UCSD-AML1 (cell line): Measurements from ENCODE around the gene DCAF4.
"Not testable (repeated sequence)": the region's sequence is repeated elsewhere in the genome, so short reads cannot be mapped to it uniquely, and the experiment has no call there.

ENCODE experiments used
- DNase-seq: peaks from one replicate; lab custom pipeline; 2025; ENCODE audit not compliant: unreplicated experiment; lab: John Stamatoyannopoulos, UW

The DCAF4 gene

DNA sequence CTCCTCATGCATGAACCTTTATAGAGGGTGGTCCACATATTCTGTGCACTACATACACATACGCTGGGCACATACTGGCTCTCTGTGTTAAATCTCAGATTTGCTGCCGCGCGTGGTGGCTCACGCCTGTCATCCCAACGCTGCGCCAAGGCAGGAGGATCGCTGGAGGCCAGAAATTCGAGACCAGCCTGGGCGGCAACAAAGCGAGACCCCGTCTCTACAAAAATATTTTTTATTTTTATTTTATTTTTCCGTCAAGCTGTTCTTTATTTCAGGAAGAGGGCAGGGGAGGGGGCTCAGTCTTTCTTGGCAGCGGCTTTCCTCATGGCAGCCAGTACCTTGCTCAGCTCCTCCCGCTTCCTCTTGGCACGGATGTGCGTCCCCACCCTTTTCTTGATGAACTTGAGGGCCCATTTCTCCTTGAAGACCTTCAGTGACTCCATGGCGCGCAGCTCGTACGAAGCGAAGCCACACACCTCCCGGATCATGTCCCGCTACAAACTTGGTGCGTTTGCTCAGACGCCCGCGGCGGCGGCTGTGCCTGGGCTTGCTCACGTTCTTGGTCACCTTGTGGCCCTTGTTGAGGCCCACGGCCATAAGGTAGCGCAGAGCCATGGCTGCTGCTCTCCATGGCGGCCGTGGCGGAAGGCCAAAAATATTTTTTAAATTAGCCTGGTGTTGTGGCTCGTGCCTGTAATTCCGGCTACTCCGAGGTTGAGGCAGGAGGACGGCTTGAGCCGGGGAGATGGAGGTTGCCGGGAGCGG, 3.2 kb downstream of the DCAF4 start:
- no peak for DNase-seq

DNA sequence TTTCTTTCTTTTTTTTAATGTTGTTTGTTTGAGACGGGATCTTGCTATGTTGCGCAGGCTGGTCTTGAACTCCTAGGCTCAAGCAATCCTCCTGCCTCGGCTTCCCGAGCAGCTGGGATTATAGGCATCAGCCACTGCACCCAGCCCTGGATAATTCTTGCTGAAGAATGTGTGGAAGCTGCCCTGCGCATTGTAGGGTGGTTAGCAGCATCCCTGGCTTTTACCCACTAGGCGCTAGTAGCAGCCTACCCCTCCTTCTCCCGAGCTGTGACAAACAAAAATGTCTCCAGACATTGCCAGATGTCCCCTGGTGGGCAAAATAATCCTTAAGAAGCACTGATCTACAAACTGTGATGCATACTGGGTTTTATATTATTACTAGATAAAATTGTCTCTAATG, 6.6 kb downstream of the DCAF4 start:
- no peak for DNase-seq

DNA sequence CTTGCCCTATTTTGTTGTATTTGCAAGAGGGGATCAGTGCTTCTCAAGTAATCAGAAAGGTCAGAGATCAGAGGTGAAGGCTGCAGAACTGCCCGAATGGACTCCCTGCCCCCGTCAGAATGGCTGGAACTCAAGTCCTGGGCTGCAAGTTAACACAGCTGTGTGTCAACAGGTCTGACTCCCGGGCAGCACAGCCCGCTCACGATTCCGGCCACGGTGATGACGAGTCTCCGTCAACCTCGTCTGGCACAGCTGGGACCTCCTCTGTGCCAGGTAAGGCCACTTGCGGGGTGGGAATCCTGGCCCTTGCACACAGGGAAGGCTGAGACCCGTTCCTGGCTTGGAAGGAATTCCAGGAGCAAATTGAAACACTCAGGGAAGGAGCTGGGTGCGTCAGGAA, 13.4 kb downstream of the DCAF4 start:
- no peak for DNase-seq

DNA sequence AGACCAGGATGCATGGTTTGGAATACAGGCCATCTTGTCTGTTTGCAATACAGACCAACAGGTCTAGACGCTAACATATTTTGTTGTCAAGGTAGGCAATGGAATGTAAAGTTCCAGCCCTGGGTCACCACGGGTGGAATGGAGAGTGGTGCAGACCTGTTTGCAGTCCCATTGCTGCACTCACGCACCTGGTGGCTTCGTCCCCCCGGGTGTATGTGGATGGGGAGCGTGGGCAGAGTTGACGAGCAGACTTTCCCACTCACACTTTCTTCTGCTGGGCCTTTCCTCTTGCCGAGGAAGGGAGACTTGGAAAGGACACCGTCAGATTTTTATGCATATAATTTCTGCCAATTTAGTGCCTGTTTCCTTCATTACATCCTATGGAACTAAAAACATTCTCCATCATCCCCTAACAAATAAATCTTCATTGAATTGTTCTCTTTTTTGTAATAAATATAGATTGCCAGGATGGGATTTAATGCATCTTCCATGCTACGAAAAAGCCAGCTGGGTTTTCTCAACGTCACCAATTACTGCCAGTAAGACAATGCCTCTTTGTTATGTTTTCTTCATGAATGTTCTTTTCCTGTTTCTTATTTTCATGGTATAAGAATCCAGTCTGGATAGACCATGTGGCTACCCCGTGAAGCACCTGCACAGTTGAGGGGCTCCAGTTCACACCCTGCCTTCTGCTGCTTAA, 15.2 kb downstream of the DCAF4 start:
- DNase-seq = no peak

DNA sequence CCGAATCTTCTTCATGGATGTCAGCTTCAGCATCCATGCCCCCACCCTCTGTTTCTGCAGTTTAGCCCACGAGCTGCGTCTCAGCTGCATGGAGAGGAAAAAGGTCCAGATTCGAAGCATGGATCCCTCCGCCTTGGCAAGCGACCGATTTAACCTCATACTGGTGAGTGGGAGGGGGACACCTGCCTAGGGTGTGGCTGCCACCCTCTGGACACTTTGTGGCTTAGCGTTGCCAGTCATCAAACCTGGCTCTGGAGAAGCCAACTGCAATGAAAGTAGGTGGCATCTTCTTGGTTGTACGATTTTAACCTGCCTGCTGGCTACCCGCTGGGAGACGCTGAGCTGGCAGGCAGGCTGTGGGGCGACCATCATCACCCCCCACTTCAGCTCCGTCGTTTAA, 16.7 kb downstream of the DCAF4 start:
- DNase-seq = no peak

DNA sequence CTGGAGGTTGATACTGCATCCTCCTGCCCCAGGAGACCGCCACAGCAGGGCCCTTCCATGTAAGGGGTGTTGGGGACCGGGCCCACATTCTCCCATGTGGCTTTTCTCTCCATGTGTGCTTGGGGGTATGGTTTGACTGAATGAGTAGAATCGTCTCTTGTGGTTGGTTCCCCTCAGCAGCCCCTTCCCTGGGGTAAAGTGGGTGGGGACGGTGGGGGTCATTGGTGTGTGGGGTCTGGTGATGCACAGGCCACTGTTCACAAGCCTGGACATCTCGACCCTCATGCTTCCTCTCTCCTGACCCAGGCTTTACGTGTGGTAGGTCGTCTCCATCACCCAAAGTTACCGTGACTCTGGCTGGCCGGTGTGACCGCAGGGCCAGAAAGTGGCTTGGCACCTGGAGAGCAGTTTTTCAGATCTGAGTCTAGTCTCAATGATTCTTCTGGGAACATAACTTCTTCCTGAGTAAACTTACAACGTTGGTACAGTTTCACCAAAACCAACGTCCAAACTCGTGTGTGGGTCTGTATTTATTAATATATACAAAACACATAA, 17.7 kb downstream of the DCAF4 start:
- DNase-seq = no peak

DNA sequence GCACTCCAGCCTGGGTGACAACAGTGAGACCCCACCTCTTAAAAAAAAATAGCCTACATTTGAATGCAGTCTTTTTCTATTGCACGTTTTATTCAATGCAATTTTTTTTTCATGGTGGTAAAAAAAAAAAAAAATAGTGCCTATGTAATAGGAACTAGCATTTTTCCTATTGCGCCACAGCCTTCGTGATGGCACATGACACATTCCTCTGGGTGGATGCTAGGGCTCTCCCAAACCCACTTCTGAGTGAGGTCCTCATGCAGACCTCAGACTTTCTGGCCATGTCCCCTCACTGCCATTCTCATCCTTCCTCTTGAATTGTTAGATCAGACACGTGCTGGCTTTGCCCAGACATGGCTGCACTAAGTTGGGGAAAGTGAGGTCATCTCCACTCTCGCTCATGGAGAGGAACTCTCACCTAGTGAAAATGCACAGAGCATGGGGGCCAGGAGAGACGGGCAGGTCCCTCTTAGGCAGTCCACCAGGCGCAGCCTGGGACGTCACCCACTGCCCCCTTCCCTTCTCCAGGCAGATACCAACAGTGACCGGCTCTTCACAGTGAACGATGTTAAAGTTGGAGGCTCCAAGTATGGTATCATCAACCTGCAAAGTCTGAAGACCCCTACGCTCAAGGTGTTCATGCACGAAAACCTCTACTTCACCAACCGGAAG, 19.2 kb downstream of the DCAF4 start:
- no peak for DNase-seq

DNA sequence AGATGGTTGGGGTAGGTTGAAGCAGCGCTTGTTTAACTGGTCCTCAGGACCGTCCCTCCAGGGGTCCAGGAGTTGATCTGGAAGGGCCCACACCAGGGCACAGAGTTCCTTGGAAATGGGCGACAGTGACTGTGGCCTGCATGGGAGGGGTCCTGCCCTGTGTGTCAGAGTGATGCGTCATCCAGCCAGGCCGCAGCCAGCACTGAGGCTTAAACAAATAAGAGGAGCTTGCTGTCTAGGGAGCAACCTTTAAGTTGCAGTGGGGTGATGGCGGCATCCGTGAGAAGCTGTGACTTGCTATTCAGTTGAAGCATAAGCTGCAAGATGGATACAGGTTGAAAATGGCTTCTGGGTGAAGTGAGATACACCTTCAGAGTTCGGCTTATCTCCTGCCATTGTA, 20.2 kb downstream of the DCAF4 start:
- DNase-seq = no peak

DNA sequence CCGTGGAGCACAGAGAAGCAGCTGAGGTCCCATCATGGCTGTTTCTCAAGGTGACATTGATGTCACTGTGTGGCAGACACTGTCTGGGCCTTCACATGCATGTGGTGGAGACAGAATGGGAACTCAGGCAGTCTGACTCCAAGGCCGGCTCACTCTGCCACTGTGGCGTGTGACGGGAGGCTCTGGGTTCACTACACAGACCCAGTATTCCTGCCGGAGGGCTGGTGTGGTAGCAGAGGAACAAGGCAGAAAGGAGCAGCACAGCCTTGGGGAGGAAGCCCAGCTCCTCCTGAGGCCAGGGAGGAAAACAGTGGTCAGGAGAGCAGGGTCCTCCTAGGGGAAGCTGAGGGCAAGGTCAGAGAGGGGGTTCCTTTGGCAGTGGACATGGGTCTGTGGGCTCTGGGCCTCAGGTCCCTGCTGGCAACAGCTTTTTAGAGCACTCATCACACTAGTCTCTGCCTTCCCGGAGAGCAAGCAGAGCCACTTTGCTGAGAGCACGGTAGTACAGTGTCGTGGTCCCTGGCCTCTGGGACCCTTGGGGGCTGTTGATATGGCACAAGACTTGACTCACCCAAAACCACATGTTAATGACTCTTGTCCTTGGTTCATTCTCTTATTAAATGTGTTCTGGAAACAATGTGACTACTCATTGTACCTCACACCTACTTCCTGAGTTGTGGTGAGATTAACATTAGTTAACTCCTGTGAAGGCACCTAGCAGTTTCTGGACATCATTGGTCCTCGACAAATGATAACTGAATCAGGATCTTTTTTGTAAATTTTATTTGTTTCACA, 21.3 kb downstream of the DCAF4 start:
- DNase-seq = no peak

DNA sequence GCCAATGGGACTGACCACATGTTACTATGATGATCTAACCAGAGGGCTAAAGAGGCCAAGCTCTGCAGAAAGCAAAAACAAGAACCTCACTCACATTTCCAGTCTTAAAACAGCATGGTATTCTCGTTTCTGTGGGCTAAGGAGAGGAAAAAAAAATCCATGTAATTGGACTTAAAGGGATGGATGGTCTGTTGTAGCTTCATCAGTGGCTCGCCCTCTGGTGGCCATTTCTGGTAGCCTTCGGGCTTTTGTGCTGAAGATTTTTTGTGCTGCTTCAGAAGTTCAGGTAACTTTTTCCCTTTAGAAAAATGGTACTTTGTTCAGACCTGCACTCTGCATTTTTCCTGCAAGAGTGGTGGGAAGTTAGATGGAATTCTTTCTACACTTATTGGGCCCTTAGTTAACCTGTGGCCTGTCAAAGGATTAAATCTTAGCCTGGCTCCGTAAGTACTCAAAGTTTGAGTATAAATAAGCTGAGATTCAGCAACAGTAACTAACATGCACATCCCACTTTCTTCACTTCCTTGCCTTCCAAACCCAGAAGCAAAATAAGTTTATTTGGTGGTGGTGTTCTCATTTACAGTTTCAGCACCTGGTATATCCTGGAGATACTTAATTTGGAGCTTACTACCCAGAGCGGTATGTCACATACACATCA, 22.3 kb downstream of the DCAF4 start:
- DNase-seq = peak; percentile 52

DNA sequence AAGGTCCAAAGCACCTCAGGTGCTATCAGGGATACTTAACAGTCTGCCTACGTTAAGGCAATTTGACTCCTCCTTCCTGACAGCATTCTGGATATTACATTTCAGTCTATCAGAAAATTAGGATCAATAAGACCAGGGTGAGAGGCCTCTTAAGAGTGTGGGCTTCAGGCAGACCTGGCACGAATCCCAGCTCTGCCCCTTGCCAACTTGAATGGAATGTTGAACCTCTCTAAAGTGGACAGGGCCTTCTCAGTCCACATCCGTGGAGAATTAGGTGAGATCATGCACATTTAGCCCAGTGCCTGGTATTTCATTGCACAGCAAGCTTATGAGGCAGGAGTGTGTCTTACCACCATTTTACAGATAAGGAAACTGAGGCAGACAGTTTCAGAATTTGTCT, 25.9 kb downstream of the DCAF4 start:
- no peak for DNase-seq

DNA sequence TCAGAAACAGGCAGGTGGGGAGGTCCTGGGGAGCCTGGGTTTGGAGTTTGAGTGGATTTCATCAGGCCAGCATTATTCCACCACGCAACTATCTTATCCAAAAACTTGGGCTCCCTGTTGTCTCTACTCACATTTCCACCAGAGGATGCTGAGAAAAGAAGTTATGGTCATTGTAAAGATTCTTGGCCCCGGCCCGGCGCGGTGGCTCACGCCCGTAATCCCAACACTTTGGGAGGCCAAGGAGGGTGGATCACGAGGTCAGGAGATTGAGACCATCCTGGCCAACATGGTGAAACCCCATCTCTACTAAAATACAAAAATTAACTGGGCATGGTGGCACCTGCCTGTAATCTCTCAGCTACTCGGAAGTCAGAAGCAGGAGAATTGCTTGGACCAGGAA, 30.5 kb downstream of the DCAF4 start:
- not testable (repeated sequence) for DNase-seq

DNA sequence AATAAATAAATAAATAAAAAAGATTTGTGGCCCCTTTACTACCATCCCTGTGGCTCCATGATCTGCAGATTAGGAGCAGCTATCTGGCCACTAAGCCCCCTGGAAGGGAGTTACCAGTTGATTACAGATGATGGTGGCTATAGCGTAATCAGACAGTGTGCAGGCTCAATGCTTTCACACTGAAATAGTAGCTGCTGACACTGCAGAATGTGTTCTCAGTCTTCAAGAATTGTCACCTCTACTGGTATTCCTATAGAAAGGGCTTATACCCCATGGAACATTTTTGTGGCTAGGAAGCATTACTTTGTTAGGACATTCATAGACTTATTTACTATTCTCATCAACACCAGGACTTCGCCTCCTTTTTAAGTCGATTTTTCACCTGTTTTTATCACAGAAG, 30.9 kb downstream of the DCAF4 start:
- DNase-seq = no peak

DNA sequence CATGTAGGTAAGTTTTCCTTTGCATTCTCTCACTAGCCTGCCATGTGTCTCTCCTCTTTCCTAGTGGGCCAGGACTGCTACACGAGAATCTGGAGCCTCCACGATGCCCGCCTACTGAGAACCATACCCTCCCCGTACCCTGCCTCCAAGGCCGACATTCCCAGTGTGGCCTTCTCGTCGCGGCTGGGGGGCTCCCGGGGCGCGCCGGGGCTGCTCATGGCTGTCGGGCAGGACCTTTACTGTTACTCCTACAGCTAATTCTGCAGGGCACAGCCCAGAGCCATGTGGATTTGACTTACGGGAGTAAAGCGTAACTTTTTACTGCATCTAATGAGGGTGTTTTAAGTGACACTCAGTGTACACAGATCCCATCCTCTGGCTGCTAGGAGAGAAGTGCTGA, 32.3 kb downstream of the DCAF4 start:
- no peak for DNase-seq

DNA sequence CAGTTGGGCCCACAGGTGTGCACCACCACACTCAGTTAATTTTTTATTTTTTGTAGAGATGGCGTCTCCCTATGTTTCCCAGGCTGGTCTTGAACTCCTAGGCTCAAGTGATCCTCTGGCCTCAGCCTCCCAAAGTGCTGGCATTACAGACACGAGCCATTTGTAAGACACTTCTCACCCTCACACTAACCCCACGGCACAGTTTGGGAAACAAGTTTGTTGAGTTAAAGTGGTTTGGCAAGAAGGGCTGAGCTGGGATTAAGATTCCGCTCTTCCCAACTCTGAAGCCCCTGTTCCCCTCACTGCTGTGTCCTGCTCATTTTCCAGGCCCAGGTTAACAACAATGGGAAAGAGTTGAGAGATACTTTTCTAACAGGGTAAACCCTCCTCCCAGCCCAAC, 34.8 kb downstream of the DCAF4 start:
- not testable (repeated sequence) for DNase-seq

DNA sequence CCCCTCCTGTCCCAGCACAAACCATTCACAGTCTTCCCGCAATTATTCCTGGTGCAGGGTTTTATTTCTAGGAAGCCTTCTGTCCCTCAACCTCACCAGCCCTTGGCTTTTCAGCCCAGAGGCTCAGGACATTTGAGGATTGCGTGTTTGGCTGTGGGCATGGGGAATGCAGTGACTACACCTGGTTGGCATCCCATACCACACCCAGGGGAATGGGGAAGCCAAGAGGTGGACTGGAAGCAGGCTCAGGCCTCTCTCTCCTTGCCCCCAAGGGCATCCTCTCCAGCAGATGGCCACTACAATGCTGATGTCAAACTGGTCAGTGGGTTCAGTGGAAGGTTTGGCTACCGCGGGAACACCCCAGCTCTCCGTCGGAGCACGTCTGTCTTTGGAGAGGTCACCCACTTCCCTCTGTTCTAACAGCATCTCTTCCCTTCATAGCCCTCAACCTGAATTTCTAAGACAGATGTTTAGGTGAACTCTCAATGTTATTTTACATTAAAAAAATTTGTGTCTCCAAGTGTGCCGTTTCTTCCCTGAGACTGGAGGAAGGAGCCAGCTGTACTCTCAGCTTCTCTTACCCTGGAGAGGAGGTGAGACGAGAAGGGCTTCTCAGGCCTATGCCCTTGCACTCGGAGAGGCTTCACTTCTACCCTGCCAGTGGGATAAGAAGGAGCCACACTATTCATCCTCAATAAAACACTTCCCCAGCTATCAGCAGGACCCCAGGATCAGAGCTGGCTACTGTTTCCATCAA, 35.5 kb downstream of the DCAF4 start:
- no peak for DNase-seq

DNA sequence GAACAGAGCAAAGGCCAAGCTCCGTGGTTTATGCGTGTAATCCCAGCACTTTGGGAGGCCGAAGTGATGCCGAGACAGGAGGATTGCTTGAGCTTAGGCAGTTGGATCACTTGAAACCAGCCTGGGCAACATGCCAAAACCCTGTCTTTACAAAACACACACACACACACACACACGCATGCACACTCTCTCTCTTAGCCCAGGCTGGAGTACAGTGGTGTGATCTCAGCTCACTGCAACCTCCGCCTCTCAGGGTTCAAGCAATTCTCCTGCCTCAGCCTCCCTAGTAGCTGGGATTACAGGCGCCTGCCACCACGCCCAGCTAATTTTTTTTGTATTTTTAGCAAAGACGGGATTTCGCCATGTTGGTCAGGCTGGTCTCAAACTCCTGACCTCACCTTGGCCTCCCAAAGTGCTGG, 36.1 kb downstream of the DCAF4 start:
- DNase-seq = not testable (repeated sequence)

DNA sequence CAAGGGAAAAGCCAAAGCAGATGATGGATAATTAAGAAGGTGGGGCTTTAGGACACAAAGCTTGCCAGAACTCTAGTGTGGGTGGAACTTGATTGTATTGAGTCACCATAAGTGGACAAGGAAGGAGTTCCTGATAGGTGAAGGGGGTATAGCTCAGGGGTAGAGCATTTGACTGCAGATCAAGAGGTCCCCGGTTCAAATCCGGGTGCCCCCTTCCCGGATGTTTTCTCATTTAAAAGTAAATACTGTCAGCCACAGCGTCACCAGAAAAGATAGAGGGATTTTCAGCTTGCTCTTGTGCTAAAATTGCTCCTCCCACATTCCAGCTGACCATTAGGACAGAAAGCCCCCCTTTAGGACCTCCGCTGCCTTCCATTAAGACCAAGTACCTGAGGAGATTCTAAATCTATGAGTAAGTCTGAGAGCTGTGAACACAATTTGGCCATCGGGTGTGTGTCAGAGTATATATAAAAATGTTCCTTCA, 36.6 kb downstream of the DCAF4 start:
- no peak for DNase-seq

DNA sequence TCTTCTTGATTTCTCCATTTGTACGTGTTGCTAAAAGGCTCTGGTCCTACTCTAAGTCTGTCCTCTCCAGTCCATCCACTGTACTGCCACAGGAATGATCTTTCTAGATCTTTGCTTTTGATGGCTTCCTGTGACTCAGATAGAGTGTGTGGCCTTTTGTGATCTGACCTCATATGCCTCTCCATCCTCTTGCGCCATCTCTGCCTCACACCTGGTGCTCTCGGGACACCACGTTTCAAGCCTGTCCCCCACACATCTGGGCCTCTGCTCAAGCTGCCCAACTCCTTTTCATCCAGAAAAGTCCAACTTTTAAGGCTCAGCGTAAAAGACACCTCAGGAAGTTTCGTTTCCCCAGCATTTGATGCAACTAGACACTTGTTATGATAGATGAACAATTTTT, 39.0 kb downstream of the DCAF4 start:
- DNase-seq = no peak

DNA sequence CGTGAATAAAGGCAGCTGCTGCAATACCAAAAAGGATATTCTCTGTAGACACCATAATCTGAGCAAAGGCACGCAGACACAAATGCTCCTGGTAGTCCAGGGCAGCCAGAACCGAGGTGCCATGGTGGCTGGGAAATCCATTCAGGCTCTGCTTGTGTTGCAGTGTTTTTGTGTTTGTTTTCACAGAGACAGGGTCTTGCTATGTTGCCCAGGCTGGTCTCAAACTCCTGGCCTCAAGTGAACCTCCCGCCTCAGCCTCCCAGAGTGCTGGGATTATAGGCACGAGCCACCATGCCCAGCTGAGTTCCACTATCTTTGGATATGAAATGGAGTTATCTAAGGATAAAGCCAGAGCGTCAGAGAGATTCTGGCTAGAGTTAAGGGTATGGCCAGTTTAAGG, 39.8 kb downstream of the DCAF4 start:
- no peak for DNase-seq
